GM18519 (cell line): Measurements from ENCODE around the gene ODAPH.
"Not testable (repeated sequence)": the region's sequence is repeated elsewhere in the genome, so short reads cannot be mapped to it uniquely, and the experiment has no call there.

Experiments used
- ATAC-seq: cut with Tn5 transposase; IDR thresholded peaks from one replicate; pipeline ENCODE4 v1.9.1; 2021; ENCODE audit warnings: mild to moderate bottlenecking, moderate library complexity; ENCODE audit not compliant: unreplicated experiment, low FRiP score

Gene ODAPH

GRCh38 chr4:75555294-75556164, at the start of gene ODAPH:
ODAPH (plus strand) TSS chr4:75556066; CDS start chr4:75556083, 17 bp downstream.
- ATAC-seq, result peak; percentile 93

GRCh38 chr4:75509592-75509991, 46.3 kb upstream of the ODAPH start:
- ATAC-seq, result not testable (repeated sequence)

GRCh38 chr4:75511841-75512240, 44.0 kb upstream of the ODAPH start:
- ATAC-seq, result no peak

GRCh38 chr4:75512386-75513211, 43.3 kb upstream of the ODAPH start:
- ATAC-seq, result no peak

- no peak for ATAC-seq
Observed at GRCh38 chr4:75513526-75514130, 42.2 kb upstream of the ODAPH start.

- ATAC-seq, result peak; percentile 83
Observed at GRCh38 chr4:75514131-75514948, 41.5 kb upstream of the ODAPH start, which contains the start of the genes RCHY1 and THAP6. RCHY1 (minus strand) TSS chr4:75514403; CDS start chr4:75514286, 117 bp downstream. THAP6 (plus strand) TSS chr4:75514473; CDS start chr4:75515453, 980 bp downstream.

- peak; percentile 0 for ATAC-seq
Observed at GRCh38 chr4:75514949-75515612, 40.8 kb upstream of the ODAPH start.

GRCh38 chr4:75516144-75516543, 39.7 kb upstream of the ODAPH start:
- no peak for ATAC-seq

- ATAC-seq, result not testable (repeated sequence)
Observed at GRCh38 chr4:75519452-75519851, 36.4 kb upstream of the ODAPH start.

GRCh38 chr4:75525086-75525485, 30.8 kb upstream of the ODAPH start:
- ATAC-seq, result no peak

- ATAC-seq, result no peak
Observed at GRCh38 chr4:75525910-75526309, 30.0 kb upstream of the ODAPH start.

- ATAC-seq, result no peak
Observed at GRCh38 chr4:75527482-75527881, 28.4 kb upstream of the ODAPH start.

- ATAC-seq, result no peak
Observed at GRCh38 chr4:75530556-75531322, 25.1 kb upstream of the ODAPH start.

- ATAC-seq, result not testable (repeated sequence)
Observed at GRCh38 chr4:75531536-75532143, 24.2 kb upstream of the ODAPH start.

GRCh38 chr4:75533339-75533887, 22.5 kb upstream of the ODAPH start:
- not testable (repeated sequence) for ATAC-seq

- not testable (repeated sequence) for ATAC-seq
Observed at GRCh38 chr4:75533926-75534325, 21.9 kb upstream of the ODAPH start.

GRCh38 chr4:75537308-75537707, 18.6 kb upstream of the ODAPH start:
- not testable (repeated sequence) for ATAC-seq

GRCh38 chr4:75542824-75543223, 13.0 kb upstream of the ODAPH start:
- ATAC-seq, result no peak
